GM12878 (cell line): Measurements from ENCODE around the gene AGRN. TPM values are rescaled to one million over a fixed set of nuclear protein-coding genes. Genes with fewer than 3 reads are reported as not detected.

Source experiments
- ATAC-seq: fragments of 200-7000 bp; cut with Tn5 transposase; 3 replicates; pipeline ENCODE4 v1.9.1; 2020; ENCODE audit warnings: mild to moderate bottlenecking, moderate library complexity
- BruUV-seq: library from RNA; stranded (reverse); fragments of 400-500 nt; replicated peaks from 2 replicates; lab custom pipeline; 2021; lab: Mats Ljungman, UMichigan
- CTCF ChIA-PET: fragments of 300-600 bp; sonication (Branson Sonifier 250); formaldehyde crosslinking; extraction: SDS; loops from one replicate; lab custom pipeline; 2021; ENCODE audit warnings: inconsistent platforms; lab: Yijun Ruan, JAX
- POLR2A ChIA-PET: fragments of 350-600 bp; formaldehyde crosslinking; extraction: SDS; loops from one replicate; lab custom pipeline; 2021; ENCODE audit warnings: inconsistent platforms; lab: Charles Lee
- RAD21 ChIA-PET: fragments of 300-600 bp; sonication (Branson Sonifier 250); formaldehyde crosslinking; loops from one replicate; lab custom pipeline; 2023; ENCODE audit warnings: antibody characterized with exemption; ENCODE audit not compliant: unreplicated experiment; lab: Charles Lee
- SMC1A ChIA-PET: fragments of 300-600 bp; sonication (Branson Sonifier 250); formaldehyde crosslinking; loops from one replicate; lab custom pipeline; 2023; ENCODE audit not compliant: unreplicated experiment, uncharacterized antibody; lab: Charles Lee
- DNase-seq: peaks from one replicate; pipeline ENCODE4 v3.0.0-alpha.2; 2011; ENCODE audit warnings: low read depth, low spot score
- FAIRE-seq: peaks from 3 replicates; lab custom pipeline; 2011; peaks lifted over from hg19 to GRCh38; lab: Jason Lieb, UNC
- H2AFZ ChIP-seq: 2 replicates; pipeline ENCODE4 v1.6.0; 2011; ENCODE audit warnings: low read depth, low read length, control low read depth; ENCODE audit not compliant: control insufficient read depth
- H3K27ac ChIP-seq: 2 replicates; pipeline ENCODE4 v1.5.1; 2011; ENCODE audit warnings: control low read depth; ENCODE audit not compliant: control insufficient read depth, insufficient read depth
- H3K27me3 ChIP-seq, 2 experiments: replicated peaks in 1 of 2; 2 replicates each; pipeline versions ENCODE4 v1.6.0 to v1.6.1; 2011; ENCODE audit warnings: low read length in 1 of 2; ENCODE audit not compliant: control insufficient read depth in 2 of 2, insufficient read depth in 2 of 2
- H3K36me3 ChIP-seq, 2 experiments: 2 replicates each; pipeline ENCODE4 v1.5.1; 2011; ENCODE audit warnings: low read length in 1 of 2; ENCODE audit not compliant: control insufficient read depth in 2 of 2, insufficient read depth in 2 of 2
- H3K4me1 ChIP-seq: 2 replicates; pipeline ENCODE4 v1.6.1; 2011; ENCODE audit warnings: mild to moderate bottlenecking, low read length, moderate library complexity, mixed read lengths; ENCODE audit not compliant: control insufficient read depth, insufficient read depth
- H3K4me2 ChIP-seq: 2 replicates; pipeline ENCODE4 v1.6.0; 2011; ENCODE audit warnings: control low read depth; ENCODE audit not compliant: control insufficient read depth, insufficient read depth
- H3K4me3 ChIP-seq: fragments of 200-600 bp; sonication (generic); 2 replicates; pipeline ENCODE4 v1.5.1; 2016
- H3K79me2 ChIP-seq: 2 replicates; pipeline ENCODE4 v1.6.0; 2011; ENCODE audit warnings: low read length; ENCODE audit not compliant: control insufficient read depth, insufficient read depth
- H3K9ac ChIP-seq: 2 replicates; pipeline ENCODE4 v1.8.0; 2011; ENCODE audit warnings: low read length, control low read depth, mixed read lengths; ENCODE audit not compliant: control insufficient read depth, insufficient read depth
- H3K9me3 ChIP-seq: replicated peaks from 3 replicates; pipeline ENCODE4 v1.5.1; 2011; ENCODE audit warnings: mild to moderate bottlenecking, low read length; ENCODE audit not compliant: control insufficient read depth, insufficient read depth
- H4K20me1 ChIP-seq: 2 replicates; pipeline ENCODE4 v1.6.0; 2011; ENCODE audit not compliant: control insufficient read depth, insufficient read depth
- ATF7 ChIP-seq: fragments of 450-650 bp; IDR thresholded peaks from 2 replicates; pipeline ENCODE4 v1.6.1; 2016; ENCODE audit warnings: low read depth, mild to moderate bottlenecking
- BACH1 ChIP-seq: fragments of 450-650 bp; IDR thresholded peaks from 2 replicates; pipeline ENCODE4 v1.6.1; 2017; ENCODE audit warnings: mild to moderate bottlenecking, borderline replicate concordance
- CREM ChIP-seq: IDR thresholded peaks from 2 replicates; pipeline ENCODE4 v1.6.1; 2014; ENCODE audit warnings: antibody characterized with exemption, low read depth
- GATAD2B ChIP-seq: fragments of 450-650 bp; conservative IDR thresholded peaks from 2 replicates; pipeline ENCODE4 v1.6.1; 2017; ENCODE audit warnings: low read depth, mild to moderate bottlenecking, moderate library complexity
- MEF2B ChIP-seq: fragments of 450-650 bp; IDR thresholded peaks from 2 replicates; pipeline ENCODE4 v1.6.1; 2018; ENCODE audit warnings: mild to moderate bottlenecking, moderate library complexity; ENCODE audit not compliant: partially characterized antibody, poor library complexity, severe bottlenecking
- MYC ChIP-seq: IDR thresholded peaks from 2 replicates; pipeline ENCODE4 v1.6.1; 2011; ENCODE audit warnings: mild to moderate bottlenecking, low read length, moderate library complexity, inconsistent platforms; ENCODE audit not compliant: insufficient read depth, insufficient replicate concordance, insufficient read length, severe bottlenecking
- NR2F1 ChIP-seq: fragments of 450-650 bp; conservative IDR thresholded peaks from 2 replicates; pipeline ENCODE4 v1.6.1; 2017; ENCODE audit warnings: mild to moderate bottlenecking
- POLR2A ChIP-seq: IDR thresholded peaks from 2 replicates; pipeline ENCODE4 v1.6.1; 2011; ENCODE audit warnings: low read depth, mild to moderate bottlenecking, low read length
- POLR2AphosphoS5 ChIP-seq: IDR thresholded peaks from 2 replicates; pipeline ENCODE4 v1.6.1; 2011; ENCODE audit warnings: mild to moderate bottlenecking, low read length, inconsistent platforms
- POU2F2 ChIP-seq: IDR thresholded peaks from 3 replicates; pipeline ENCODE4 v1.6.1; 2011; ENCODE audit warnings: low read depth, mild to moderate bottlenecking, low read length, borderline replicate concordance
- PRDM15 ChIP-seq: fragments of 450-650 bp; formaldehyde crosslinking; IDR thresholded peaks from 2 replicates; pipeline ENCODE4 v1.4.0; 2020; ENCODE audit warnings: mild to moderate bottlenecking, moderate library complexity
- RELA ChIP-seq: fragments of 450-650 bp; IDR thresholded peaks from 2 replicates; pipeline ENCODE4 v1.8.0; 2014; ENCODE audit warnings: borderline replicate concordance; ENCODE audit not compliant: partially characterized antibody
- RUNX3 ChIP-seq: IDR thresholded peaks from 2 replicates; pipeline ENCODE4 v1.6.1; 2012; ENCODE audit warnings: low read length, inconsistent platforms
- SREBF1 ChIP-seq: IDR thresholded peaks from 2 replicates; pipeline ENCODE4 v1.6.1; 2012; ENCODE audit warnings: mild to moderate bottlenecking, low read length
- SRF ChIP-seq, 2 experiments: IDR thresholded peaks; 2 replicates each; pipeline ENCODE4 v1.6.1; 2011; ENCODE audit warnings: low read depth in 2 of 2, low read length in 2 of 2, mild to moderate bottlenecking in 1 of 2, moderate library complexity in 1 of 2
- TAF1 ChIP-seq: IDR thresholded peaks from 2 replicates; pipeline ENCODE4 v1.6.1; 2011; ENCODE audit warnings: mild to moderate bottlenecking, low read depth, low read length, borderline replicate concordance
- TCF7 ChIP-seq: IDR thresholded peaks from 2 replicates; pipeline ENCODE4 v1.6.1; 2014; ENCODE audit warnings: antibody characterized with exemption, borderline replicate concordance
- WGBS: methylation state at CpG from one replicate; pipeline ENCODE4 v1.1.6; 2016; ENCODE audit warnings: low lambda C conversion rate; ENCODE audit not compliant: insufficient replicate concordance, insufficient coverage; ENCODE audit errors: missing lambda C conversion rate; 5-methylcytosine and 5-hydroxymethylcytosine counted together
- in situ Hi-C: fragments of 300-500 bp; cut with MboI; formaldehyde crosslinking; loops from 9 replicates; pipeline ENCODE4 v1.14.3; 2018; ENCODE audit warnings: mixed read lengths
- intact Hi-C: fragments of 100-400 bp; cut with micrococcal nuclease; formaldehyde crosslinking; loops from one replicate; pipeline ENCODE4 v1.14.2; 2022; ENCODE audit not compliant: unreplicated experiment
- polyA plus RNA-seq, 11 experiments: library from polyadenylated mRNA; depleted of rRNA in 4 of 11; unstranded in 6 of 11; stranded (reverse) in 5 of 11; fragments of >200 nt; fragmentation: Nextera tagmentation in 4 of 11; fragmentation: Illumina TruSeq in 1 of 11; extraction: Ambion mirVana in 4 of 11; extraction: Trizol in 1 of 11; gene quantifications; 1 replicate in 1 of 11; 2 replicates in 10 of 11; pipeline versions ENCODE4 v1.2.1 to v1.2.3, GENCODE V29; 2011 to 2016; ENCODE audit warnings: inconsistent platforms in 2 of 11, missing spikeins in 2 of 11, low read depth in 1 of 11
- total RNA-seq, 4 experiments: library from RNA; depleted of rRNA in 3 of 4; stranded (reverse); fragments of >200 nt in 3 of 4; fragmentation: Illumina TruSeq in 1 of 4; extraction: Trizol in 1 of 4; gene quantifications; 2 replicates each; pipeline versions ENCODE4 v1.2.1 to v1.2.3, GENCODE V29; 2013 to 2021

The AGRN gene
- total and polyA plus RNA-seq, 10 of the 15 experiments (the other 5 are each of a cell fraction or from before 2014, with no cell fraction given): 0.02 to 41.8 (median 4.1) TPM

- TF ChIP-seq GATAD2B (no peak), MYC (no peak), TAF1 (no peak), MEF2B (no peak), POU2F2 (no peak), NR2F1 (no peak), TCF7 (no peak), CREM (no peak), RELA (no peak), ATF7 (no peak), SRF (IDR thresholded peaks at IDR 0.05; ENCODE audit: low read depth in 2 of 2, low read length in 2 of 2) (no peak), POLR2AphosphoS5 (no peak), POLR2A (no peak), BACH1 (no peak), PRDM15 (no peak), RUNX3 (no peak), SREBF1 (no peak)
- RAD21 ChIA-PET: interaction anchor here (0.6 kb wide), 1 partner anchor 88 kb away, joined by 3 read pairs; no protein-coding TSS in a partner anchor
- H3K9ac ChIP-seq: no peak overlapping the region
- no peaks in the 10 kb centered on the region for H3K4me1 ChIP-seq
- ATAC-seq (no peak), DNase-seq (no peak), FAIRE-seq (no peak)
- CTCF ChIA-PET: interaction anchor here (1.4 kb wide), 1 partner anchor 69 kb away, joined by 5 read pairs; no protein-coding TSS in a partner anchor
- no TSS peak for BruUV-seq
- 45% methylated on average over 9 of the region's 9 CpGs for WGBS
- H3K4me3 ChIP-seq: no peak overlapping the region
- H3K79me2 ChIP-seq: no peaks in the 10 kb centered on the region
- no peaks in the 10 kb centered on the region; the same call in 2 of the 3 replicates for H3K9me3 ChIP-seq
- no peak overlapping the region for H2AFZ ChIP-seq
- no peaks in the 10 kb centered on the region for H3K27me3 ChIP-seq
- no peak overlapping the region for H3K4me2 ChIP-seq
- intact Hi-C loops (no loop called here), in situ Hi-C loops (no loop called here)
- SMC1A ChIA-PET: interaction anchor here (1.4 kb wide), 1 partner anchor 69 kb away, joined by 3 read pairs; no protein-coding TSS in a partner anchor
- H3K27ac ChIP-seq: no peak overlapping the region
- no peaks in the 10 kb centered on the region for H3K36me3 ChIP-seq
- POLR2A ChIA-PET: no interaction called here
- H4K20me1 ChIP-seq: no peaks in the 10 kb centered on the region
Observed at GRCh38 chr1:975365-975764, 44.6 kb upstream of the AGRN start.
